Caco-2 (cell line): ENCODE results near the gene FBXO34. TPM values are rescaled to one million over a fixed set of nuclear protein-coding genes. Genes with fewer than 3 reads are reported as not detected.

Experiments
- Bru-seq: library from RNA; stranded (reverse); fragments of 400-500 nt; gene quantifications from one replicate; lab custom pipeline; 2021; lab: Mats Ljungman, UMichigan
- BruChase-seq, 2 experiments: library from RNA; stranded (reverse); fragments of 400-500 nt; gene quantifications; one replicate each; lab custom pipeline; 2021; lab: Mats Ljungman, UMichigan
- BruUV-seq: library from RNA; stranded (reverse); fragments of 400-500 nt; replicated peaks from 2 replicates; lab custom pipeline; 2021; lab: Mats Ljungman, UMichigan
- CTCF ChIA-PET: fragments of 300-600 bp; sonication (Branson Sonifier 250); formaldehyde crosslinking; loops from one replicate; lab custom pipeline; 2022; ENCODE audit warnings: antibody characterized with exemption; lab: Charles Lee
- POLR2A ChIA-PET: fragments of 300-600 bp; sonication (Branson Sonifier 250); formaldehyde crosslinking; loops from one replicate; lab custom pipeline; 2022; ENCODE audit warnings: antibody characterized with exemption; lab: Charles Lee
- DNase-seq, 2 experiments: peaks; one replicate each; pipeline versions ENCODE4 v3.0.0 to v3.0.0-alpha.2; 2020 to 2022
- H3K27me3 ChIP-seq: replicated peaks from 2 replicates; pipeline ENCODE4 v1.6.0; 2011; ENCODE audit warnings: low read length; ENCODE audit not compliant: control insufficient read depth, insufficient read depth
- H3K36me3 ChIP-seq: 2 replicates; pipeline ENCODE4 v1.5.1; 2011; ENCODE audit warnings: low read length; ENCODE audit not compliant: control insufficient read depth, insufficient read depth
- H3K4me1 ChIP-seq: fragments of 250-450 bp; sonication (Bioruptor Pico); 2 replicates; pipeline ENCODE4 v1.5.1; 2020; ENCODE audit warnings: mild to moderate bottlenecking
- H3K4me3 ChIP-seq: 2 replicates; pipeline ENCODE4 v1.5.1; 2011; ENCODE audit warnings: low read depth, mild to moderate bottlenecking, control low read depth, low read length
- H3K9me3 ChIP-seq: fragments of 250-450 bp; sonication (Bioruptor Pico); 2 replicates; pipeline ENCODE4 v1.5.1; 2020; ENCODE audit warnings: mild to moderate bottlenecking, moderate library complexity
- H3K27ac Mint-ChIP-seq: one replicate; pipeline ENCODE4 v1.8.0; 2022; ENCODE audit warnings: mixed read lengths; ENCODE audit not compliant: unreplicated experiment
- H3K27me3 Mint-ChIP-seq: one replicate; pipeline ENCODE4 v1.8.0; 2022; ENCODE audit warnings: mixed read lengths; ENCODE audit not compliant: insufficient read depth, unreplicated experiment
- H3K36me3 Mint-ChIP-seq: one replicate; pipeline ENCODE4 v1.8.0; 2022; ENCODE audit warnings: mild to moderate bottlenecking, mixed read lengths; ENCODE audit not compliant: insufficient read depth, unreplicated experiment
- H3K4me1 Mint-ChIP-seq: one replicate; pipeline ENCODE4 v1.8.0; 2022; ENCODE audit warnings: low read depth, mixed read lengths; ENCODE audit not compliant: unreplicated experiment
- H3K4me3 Mint-ChIP-seq: one replicate; pipeline ENCODE4 v1.8.0; 2022; ENCODE audit warnings: mild to moderate bottlenecking, moderate library complexity, mixed read lengths; ENCODE audit not compliant: unreplicated experiment
- H3K9me3 Mint-ChIP-seq: one replicate; pipeline ENCODE4 v1.8.0; 2022; ENCODE audit warnings: mixed read lengths; ENCODE audit not compliant: unreplicated experiment
- intact Hi-C: fragments of 100-400 bp; cut with micrococcal nuclease; formaldehyde crosslinking; loops from one replicate; pipeline ENCODE4 v1.10.0; 2022; ENCODE audit not compliant: unreplicated experiment
- long read RNA-seq: library from polyadenylated mRNA; stranded (forward); transcript quantifications from one replicate; pipeline ENCODE4 v2.0.0, GENCODE V29; 2022
- total RNA-seq: library from RNA; stranded (reverse); gene quantifications from 2 replicates; pipeline ENCODE4 v1.2.3, GENCODE V29; 2022
- TF ChIP-seq, protein P1 (sequence below), 2 experiments: fragments of 200-600 bp in 1 of 2; IDR thresholded peaks; 1 replicate in 1 of 2; 2 replicates in 1 of 2; pipeline versions ENCODE4 v1.5.1 to v1.8.0; 2011 to 2022; ENCODE audit warnings: antibody characterized with exemption in 1 of 2, control low read depth in 1 of 2, inconsistent platforms in 1 of 2, low read depth in 1 of 2, low read length in 1 of 2, mild to moderate bottlenecking in 1 of 2, moderate library complexity in 1 of 2; ENCODE audit not compliant: insufficient read depth in 1 of 2, severe bottlenecking in 1 of 2, unreplicated experiment in 1 of 2

FBXO34 gene, protein sequence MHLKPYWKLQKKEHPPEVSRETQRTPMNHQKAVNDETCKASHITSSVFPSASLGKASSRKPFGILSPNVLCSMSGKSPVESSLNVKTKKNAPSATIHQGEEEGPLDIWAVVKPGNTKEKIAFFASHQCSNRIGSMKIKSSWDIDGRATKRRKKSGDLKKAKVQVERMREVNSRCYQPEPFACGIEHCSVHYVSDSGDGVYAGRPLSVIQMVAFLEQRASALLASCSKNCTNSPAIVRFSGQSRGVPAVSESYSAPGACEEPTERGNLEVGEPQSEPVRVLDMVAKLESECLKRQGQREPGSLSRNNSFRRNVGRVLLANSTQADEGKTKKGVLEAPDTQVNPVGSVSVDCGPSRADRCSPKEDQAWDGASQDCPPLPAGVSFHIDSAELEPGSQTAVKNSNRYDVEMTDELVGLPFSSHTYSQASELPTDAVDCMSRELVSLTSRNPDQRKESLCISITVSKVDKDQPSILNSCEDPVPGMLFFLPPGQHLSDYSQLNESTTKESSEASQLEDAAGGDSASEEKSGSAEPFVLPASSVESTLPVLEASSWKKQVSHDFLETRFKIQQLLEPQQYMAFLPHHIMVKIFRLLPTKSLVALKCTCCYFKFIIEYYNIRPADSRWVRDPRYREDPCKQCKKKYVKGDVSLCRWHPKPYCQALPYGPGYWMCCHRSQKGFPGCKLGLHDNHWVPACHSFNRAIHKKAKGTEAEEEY
- total RNA-seq (23.7 and 27.3 TPM in 2 replicates), Bru-seq, nascent RNA (percentile 90 among the genes with signal in this experiment), BruChase-seq, experiment 1, labeled RNA remaining after a 2-hour chase (percentile 86 among the genes with signal in this experiment), BruChase-seq, experiment 2, labeled RNA remaining after a 6-hour chase (percentile 79 among the genes with signal in this experiment)
- long read RNA-seq, transcript FBXO34-201 (2 exons, 3,464 nt), result major isoform, 40 of 47 reads
- long read RNA-seq, partial matches to known transcripts, result 0 of 47 reads
- long read RNA-seq, other reads (novel, unspliced or antisense), result 7 of 47 reads

DNA sequence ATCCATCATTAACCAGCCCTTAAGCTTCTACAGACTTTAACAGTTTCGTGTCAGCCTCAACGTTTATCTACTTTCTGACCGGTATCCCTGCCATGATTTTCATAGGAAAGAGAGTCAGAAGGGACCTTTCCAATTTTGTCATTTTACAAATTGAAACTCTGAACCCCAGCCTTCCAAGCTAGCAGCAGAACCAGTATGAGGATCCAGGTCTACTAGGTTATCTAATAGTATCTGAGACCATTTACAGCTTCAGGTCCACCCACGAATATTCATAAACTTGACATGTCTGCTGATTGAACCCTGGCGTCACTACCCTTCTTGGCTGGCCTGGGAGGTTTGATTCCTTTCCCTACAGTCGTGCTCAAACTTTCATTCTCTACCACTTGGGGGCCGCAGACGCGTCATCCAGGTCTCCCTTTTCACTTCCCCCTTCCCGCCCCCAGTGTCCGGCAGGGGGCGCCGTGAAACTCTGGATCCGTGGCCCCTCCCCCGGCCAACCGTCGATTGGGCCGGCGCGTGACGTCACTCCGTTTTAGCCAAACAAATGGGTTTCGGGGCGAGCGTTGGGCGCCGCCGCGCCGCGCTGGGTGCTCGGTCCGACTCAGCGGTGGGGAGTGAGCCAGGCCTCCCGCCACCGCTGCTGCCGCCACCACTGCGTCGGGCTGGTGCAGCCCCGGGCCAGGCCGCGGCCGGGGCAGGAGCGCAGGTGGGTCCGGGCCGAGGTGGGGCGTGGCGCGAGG is at the start of gene FBXO34:
Gene FBXO34, plus strand, starts transcription at position 590 of the 740 bp plus-strand sequence. CDS start 78,970 bp downstream, outside the sequence.
- Mint-ChIP-seq H3K27me3 (no peaks in the 10 kb centered on the region), H3K4me3 (peak within 1 kb of the TSS; percentile 84), H3K27ac (peak within 1 kb of the TSS; percentile 94), H3K4me1 (peaks cover 32% of the 10 kb centered on the region), H3K36me3 (peaks cover 14% of the 10 kb centered on the region), H3K9me3 (no peaks in the 10 kb centered on the region)
- DNase-seq, result peak; percentile 97 to 99
- Histone ChIP-seq H3K36me3 (no peaks in the 10 kb centered on the region), H3K4me3 (peak within 1 kb of the TSS; percentile 100), H3K9me3 (no peaks in the 10 kb centered on the region), H3K27me3 (no peaks in the 10 kb centered on the region), H3K4me1 (peaks cover 45% of the 10 kb centered on the region)
- ChIA-PET POLR2A (no interaction called here), CTCF (interaction anchor here (0.6 to 2.4 kb wide), 6 partner anchors 39 to 1592 kb away, joined by 3 to 24 read pairs (median 4); partner anchors contain the start of gene DLGAP5)
- BruUV-seq, result no TSS peak
- TF ChIP-seq, protein P1, sequence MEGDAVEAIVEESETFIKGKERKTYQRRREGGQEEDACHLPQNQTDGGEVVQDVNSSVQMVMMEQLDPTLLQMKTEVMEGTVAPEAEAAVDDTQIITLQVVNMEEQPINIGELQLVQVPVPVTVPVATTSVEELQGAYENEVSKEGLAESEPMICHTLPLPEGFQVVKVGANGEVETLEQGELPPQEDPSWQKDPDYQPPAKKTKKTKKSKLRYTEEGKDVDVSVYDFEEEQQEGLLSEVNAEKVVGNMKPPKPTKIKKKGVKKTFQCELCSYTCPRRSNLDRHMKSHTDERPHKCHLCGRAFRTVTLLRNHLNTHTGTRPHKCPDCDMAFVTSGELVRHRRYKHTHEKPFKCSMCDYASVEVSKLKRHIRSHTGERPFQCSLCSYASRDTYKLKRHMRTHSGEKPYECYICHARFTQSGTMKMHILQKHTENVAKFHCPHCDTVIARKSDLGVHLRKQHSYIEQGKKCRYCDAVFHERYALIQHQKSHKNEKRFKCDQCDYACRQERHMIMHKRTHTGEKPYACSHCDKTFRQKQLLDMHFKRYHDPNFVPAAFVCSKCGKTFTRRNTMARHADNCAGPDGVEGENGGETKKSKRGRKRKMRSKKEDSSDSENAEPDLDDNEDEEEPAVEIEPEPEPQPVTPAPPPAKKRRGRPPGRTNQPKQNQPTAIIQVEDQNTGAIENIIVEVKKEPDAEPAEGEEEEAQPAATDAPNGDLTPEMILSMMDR (IDR thresholded peaks at IDR 0.05; ENCODE audit: insufficient read depth in 1 of 2, low read depth in 1 of 2, low read length in 1 of 2, severe bottlenecking in 1 of 2, unreplicated experiment in 1 of 2), result peak; percentile 98
- intact Hi-C loops, result loop anchor here (1.0 kb wide), 4 partner anchors 45 to 159 kb away; no protein-coding TSS in a partner anchor

DNA sequence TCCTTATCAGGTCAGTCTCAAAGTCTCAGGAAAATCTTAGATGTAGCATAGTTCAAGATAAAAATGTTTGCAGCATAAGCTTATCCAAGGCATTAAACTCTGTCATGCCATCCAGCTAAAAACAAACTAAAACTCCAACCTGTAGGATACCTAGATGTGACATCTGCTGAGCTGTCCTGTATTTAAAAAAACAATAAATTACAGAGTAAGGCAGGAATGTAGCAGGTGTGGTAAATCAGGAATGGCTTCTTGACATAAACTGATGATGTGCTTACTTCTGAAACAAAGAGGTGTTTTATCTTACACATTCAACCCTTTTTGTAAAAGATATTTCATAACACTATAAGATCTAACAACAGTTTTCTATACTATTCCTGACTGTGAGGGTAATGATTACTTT is 49.3 kb upstream of the FBXO34 start:
- peak in 1 of 2 experiments; percentile 36 for DNase-seq
- CTCF ChIA-PET, result no interaction called here
- TF ChIP-seq, protein P1 (IDR thresholded peaks at IDR 0.05; ENCODE audit: insufficient read depth in 1 of 2, low read depth in 1 of 2, low read length in 1 of 2, severe bottlenecking in 1 of 2, unreplicated experiment in 1 of 2), result no peak
- peaks cover 19% of the 10 kb centered on the region for H3K4me1 ChIP-seq
- H3K36me3 ChIP-seq, result no peaks in the 10 kb centered on the region
- no peak overlapping the region for H3K4me3 ChIP-seq
- H3K27me3 ChIP-seq, result no peaks in the 10 kb centered on the region
- Mint-ChIP-seq H3K9me3 (no peaks in the 10 kb centered on the region), H3K36me3 (no peaks in the 10 kb centered on the region), H3K4me3 (no peak overlapping the region), H3K4me1 (peaks cover 12% of the 10 kb centered on the region), H3K27me3 (no peaks in the 10 kb centered on the region), H3K27ac (no peak overlapping the region)
- POLR2A ChIA-PET, result no interaction called here
- intact Hi-C loops, result no loop called here
- no TSS peak for BruUV-seq
- peaks cover 10% of the 10 kb centered on the region for H3K9me3 ChIP-seq
